NCI-H748 (cell line): Measurements from ENCODE around the gene PSMD5.

Source experiments
- DNase-seq: peaks from one replicate; lab custom pipeline; 2025; ENCODE audit not compliant: unreplicated experiment; lab: John Stamatoyannopoulos, UW

The PSMD5 gene

DNA sequence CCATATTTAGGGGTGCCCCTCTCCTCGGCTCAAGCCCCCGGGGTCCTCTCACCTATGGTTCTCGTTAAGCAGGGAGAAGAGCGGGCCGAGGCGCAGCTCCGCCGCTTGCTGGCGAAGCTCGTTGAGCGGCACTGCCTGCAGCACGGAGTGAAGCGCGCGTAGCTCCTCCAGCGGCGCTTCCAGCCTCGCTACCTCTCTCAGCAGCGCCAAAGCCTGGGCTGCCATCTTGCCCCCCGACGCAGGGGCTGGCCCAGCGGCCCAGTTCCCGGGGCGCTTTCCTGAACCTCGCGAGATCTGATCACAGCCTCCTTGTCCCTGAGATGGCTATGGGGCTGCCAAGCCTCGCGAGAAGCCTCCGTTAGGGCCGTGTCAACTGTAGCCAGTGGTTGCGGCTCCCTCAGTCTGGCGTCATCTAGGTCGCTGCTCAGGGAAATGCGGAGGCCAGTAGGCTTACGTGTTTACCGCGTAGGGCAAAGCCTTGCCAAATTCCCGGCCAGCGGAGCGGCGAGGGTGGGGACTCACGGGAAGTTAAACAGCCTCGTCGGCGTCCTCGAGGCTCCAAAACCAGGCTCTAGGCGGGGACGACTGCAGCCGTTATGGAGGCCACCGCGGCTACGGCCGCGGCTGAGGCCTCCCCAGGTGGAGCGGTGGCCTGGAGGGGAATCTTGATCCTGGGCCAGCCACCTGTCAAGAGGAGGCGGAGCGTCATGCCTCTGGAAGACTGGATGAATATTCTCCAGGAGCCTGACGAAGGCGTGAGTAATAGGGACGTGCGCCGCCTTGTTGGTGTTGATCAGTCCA, at the start of gene PSMD5:
Gene PSMD5 (minus strand): TSS at position 238 of the 801 bp plus-strand sequence. CDS start 13 bp downstream, at position 225.
- DNase-seq = peak; percentile 99

GRCh38 chr9:120891884-120892747, 49.4 kb upstream of the PSMD5 start:
- DNase-seq = no peak

DNA sequence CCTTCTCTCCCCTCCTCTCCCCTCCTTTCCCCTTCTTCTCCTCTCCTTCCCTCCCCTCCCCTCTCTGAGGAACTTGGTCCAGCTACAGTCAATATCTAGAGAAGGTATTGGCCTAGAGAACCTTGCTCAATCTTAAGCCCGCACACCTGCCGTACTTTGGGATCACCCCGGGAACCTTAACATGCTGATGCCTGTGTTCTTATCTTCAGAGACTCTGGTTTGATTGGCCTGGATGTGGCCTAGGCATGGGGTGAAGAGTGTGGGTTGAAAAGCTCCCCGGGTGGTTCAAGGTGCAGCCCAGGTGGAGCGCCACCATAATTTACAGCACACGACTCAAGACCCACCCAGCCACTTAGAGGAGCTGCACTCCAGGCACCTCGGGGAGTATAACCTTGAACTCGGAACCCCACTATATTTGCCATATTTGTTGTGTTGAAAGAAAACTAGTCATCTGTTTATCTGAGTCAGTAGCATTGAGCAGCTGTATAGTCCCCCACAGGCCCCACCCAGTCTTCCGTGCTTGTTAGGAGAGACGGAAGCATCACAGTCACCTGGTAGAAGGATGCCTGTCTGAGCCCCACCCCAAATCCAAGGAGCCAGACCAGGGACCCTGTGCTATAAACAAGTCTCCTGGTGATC, 48.6 kb upstream of the PSMD5 start:
- DNase-seq = no peak

DNA sequence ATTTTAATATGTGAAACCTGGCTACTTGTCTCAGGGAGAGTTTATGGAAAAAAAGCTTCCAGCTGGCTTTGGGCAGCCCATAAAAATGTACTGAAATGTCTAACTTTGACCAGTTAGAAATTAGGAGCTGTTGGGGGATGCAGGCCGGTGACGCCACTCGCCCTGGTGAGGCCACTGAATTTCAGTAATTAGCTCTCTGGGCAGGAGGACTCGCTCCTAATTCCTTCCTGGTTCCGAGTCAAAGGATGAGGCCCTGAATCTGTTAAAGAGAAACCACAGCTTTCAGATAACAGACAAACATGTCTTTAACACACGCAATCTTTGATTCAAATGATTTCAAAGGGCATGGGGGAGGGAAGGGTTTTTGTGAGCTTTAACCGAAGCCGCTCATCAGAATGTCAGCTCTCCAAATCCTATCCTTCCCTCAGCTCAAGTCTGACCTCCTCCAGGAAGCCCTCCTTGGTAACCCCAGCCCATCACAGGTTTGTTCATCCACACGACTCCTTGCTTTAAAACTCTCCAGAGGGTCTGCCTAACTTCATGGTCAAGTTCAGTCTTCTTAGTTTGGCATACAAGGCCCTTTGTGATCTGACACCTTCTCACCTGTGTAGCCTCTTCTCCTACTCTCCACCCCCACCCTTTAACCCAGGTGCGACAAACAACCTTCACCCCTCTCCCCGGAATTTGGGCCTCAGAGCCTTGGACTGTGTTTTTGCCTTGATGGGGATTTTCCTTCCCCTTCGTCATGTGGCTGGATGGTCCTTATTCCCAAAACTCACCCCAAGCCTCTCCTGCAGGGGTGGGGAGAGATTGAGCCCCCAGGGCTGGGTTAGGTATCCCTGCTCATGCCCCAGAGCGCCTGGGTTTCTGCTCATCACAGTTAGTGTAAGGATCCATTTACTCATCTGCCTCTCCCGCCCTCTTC, 47.9 kb upstream of the PSMD5 start:
- DNase-seq = no peak

DNA sequence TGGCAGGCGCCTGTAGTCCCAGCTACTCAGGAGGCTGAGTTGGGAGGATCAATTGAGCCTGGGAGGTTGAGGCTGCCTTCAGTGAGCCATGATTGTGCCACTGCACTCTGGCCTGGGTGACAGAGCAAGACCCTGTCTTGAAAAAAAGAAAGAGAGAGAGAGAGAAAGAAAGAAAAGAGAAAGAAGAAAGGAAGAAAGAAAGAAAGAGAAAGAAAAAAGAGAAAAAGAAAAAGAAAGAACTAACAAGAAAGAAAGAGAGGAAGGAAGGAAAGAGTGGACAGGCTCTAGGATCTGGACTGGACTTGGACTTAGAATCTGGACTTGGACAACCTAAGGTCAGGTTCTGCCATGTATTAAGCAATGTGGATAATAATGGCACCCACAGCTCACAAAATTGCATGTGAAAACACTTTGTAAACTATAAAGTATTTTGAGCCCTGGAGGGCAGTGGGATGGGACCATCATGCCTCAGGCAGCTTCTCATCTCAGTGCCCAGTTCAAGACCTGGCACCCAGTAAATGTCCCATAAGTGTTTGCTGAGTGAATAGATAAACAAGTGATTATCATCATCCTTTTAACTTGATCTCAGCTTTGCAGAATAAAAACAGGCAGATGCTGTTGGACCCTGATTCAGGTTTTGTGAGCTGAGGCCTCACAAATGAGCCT, 47.0 kb upstream of the PSMD5 start:
- DNase-seq = peak; percentile 40

DNA sequence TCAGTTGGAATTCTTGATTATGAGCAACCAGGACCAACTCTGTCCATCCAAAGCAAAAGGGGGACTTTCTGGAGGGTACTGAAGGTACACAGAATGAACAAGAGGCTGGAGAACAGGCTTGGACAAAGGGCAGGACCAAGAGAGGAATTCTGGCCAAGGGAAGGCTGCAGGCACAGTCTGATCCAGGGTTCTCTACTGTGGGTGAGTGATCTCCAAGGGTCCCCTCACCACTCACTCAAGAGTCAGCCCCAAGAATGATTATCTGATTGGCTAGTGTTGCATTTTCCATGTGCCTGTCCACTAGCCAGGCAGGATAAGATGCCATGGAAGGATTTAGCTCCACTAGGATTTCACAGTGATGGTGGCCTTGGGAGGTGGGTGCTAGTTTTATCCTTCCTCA, 45.9 kb upstream of the PSMD5 start:
- no peak for DNase-seq

GRCh38 chr9:120886490-120886967, 43.8 kb upstream of the PSMD5 start:
- DNase-seq = no peak

- DNase-seq = no peak
These were observed 43.2 kb upstream of the PSMD5 start for GRCh38 chr9:120885958-120886357.

GRCh38 chr9:120885457-120885856, 42.7 kb upstream of the PSMD5 start:
- DNase-seq = no peak

GRCh38 chr9:120883608-120883996, 40.9 kb upstream of the PSMD5 start:
- DNase-seq = no peak

DNA sequence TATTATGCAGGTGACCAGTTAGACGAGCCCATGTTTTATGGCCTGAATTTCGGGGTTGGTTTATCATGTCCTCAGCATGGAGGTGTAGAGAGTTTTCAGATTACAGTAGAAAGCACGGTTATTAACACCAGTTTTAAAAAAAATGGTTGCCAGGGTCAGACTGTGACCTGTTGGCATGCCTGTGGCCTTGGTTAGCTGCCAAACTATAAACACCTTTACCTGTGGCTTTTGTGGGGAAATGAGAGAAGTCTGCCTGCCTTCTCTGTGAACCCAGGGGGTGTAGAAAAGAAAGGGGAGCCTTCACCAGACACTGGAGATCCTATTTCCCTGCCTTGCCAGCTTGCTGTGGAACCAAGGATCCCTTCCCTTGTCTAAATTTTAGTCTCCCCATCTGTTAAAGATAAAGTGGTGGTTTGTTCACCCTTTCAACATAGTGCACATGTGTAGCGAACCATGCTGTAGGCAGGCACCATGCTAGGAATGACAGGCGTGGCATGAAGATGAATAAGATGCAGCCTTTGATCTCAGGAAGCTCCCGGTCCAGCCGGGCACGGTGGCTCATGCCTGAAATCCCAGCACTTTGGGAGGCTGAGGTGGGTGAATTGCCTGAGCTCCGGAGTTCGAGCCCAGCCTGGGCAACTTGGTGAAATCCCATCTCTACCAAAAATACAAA, 40.3 kb upstream of the PSMD5 start:
- DNase-seq = no peak

GRCh38 chr9:120879446-120879845, 36.7 kb upstream of the PSMD5 start:
- DNase-seq = no peak

- peak; percentile 80 for DNase-seq
These were observed 35.7 kb upstream of the PSMD5 start for GRCh38 chr9:120878188-120879130.

DNA sequence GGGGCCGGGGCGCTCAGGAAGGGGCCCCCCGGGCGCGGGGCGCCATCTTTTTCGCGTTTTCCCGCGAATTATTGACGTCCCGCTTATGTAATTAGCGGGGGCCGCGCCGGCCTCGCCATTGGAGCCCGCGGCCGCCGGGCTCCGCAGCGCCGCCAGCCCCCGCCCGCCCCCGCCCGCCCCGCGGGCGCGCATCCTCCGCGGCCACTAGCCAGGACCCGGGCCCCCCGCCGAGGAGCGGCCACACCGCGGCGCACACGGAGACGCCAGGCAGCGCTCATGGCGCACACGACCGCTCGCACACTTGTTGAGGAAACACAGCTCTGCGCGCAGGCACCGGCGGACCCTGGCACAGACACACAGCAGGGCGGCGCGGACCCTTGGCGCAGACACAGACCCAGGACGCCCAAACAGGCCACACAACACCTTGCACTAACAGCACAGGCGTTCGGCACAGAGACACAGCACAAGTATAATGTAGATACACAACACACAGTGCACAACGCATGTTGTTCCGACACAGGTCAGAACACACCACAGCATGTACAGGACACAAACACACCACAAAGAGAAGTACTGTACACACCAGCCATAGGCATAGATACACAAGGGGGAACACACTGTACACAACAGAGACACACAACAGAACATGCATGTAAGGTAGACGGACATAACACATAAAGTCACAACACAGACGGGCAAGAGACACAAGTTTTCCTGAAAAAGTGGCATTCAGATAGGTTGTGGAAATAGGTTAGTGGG, 34.7 kb upstream of the PSMD5 start:
- peak; percentile 95 for DNase-seq

DNA sequence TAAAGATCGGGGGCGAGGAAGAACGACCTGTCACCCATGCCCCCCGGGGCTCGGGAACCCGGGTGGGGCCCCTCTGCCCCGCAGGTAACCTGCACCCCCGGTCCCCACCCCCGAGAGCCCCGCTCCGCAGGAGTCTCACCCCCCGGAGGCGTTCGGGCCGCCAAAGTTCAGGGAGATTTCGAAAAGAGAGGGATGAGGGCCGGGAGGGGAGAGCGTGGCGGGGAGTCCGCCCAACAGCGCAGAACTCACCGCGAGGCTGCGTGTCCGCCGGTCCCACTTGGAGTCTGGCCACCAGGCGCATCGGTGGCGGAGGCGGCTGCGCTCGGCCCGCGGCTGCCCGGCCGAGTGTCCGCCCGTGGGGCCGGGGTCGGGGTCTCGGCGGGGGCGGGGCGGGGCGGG, 34.1 kb upstream of the PSMD5 start, which contains the start of gene PHF19:
Gene PHF19 (minus strand): TSS at position 347 of the 399 bp plus-strand sequence. CDS start 2,447 bp downstream, outside the sequence.
- no peak for DNase-seq

- DNase-seq = peak; percentile 91
These were observed 33.5 kb upstream of the PSMD5 start for GRCh38 chr9:120875954-120876841.

DNA sequence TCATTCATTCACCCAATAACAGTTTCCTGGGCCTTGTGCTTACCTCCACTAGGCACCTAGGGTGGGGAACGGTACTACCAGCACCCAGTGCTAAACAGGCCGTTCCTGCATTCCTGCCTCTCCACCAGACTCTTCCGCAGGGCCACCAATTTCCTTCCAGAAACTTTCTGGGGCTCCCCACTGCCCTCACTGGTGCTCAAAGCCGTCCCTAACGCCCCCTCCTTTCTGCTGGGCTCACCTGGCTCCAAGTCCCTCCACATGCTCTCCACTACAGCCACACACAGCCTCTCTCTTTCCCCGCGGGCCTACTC, 32.9 kb upstream of the PSMD5 start:
- DNase-seq = no peak
